ENCODE measurements around the gene LCP2.

The LCP2 gene

DNA sequence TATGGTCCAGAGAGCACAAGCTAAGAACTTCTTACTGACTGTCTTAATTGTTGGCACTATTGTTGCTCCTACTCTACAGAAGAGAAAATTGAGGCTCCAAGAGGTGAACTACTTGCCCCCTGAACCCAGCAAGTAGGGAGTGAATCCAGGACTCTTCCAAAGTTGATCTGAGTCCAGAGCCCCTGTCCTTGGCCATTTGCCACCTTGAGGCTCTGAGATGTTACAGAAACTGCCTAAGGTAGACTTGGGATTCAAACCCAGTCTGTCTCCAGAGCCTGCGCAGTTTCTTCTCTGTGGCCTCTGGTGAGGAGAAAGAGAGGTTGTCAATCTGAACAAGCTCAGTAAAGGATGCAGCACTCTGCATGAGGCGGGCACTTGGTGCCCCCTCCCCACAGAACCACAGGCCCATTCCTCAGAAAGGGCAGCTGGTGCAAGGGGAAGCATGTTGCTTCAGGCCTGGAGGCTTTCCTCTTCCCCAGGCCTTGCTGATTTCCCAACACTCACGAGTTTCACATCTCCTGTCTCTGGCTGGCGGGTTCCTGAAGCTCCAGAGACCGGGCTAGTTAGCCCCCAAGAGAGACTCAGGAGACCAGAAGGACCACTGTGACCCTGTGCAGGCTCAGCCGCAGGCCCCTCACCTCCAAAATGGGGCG, 2.9 kb upstream of the LCP2 start:
- no peak for TF ChIP-seq CTCF (IDR thresholded peaks at IDR 0.05; ENCODE audit: low read depth, low read length)
- DNase-seq (ENCODE audit: low read depth in 2 of 2) = no peak
- no peak overlapping the region for H3K4me3 ChIP-seq (replicated peaks in 1 of 2; ENCODE audit: low read depth in 2 of 2, low read length in 2 of 2)

- no peak for DNase-seq (ENCODE audit: low read depth in 2 of 2)
- H3K4me3 ChIP-seq (replicated peaks in 1 of 2; ENCODE audit: low read depth in 2 of 2, low read length in 2 of 2) = no peak overlapping the region
- TF ChIP-seq CTCF (IDR thresholded peaks at IDR 0.05; ENCODE audit: low read depth, low read length) = no peak
Observed at GRCh38 chr5:170296935-170297588, 515 bp downstream of the LCP2 start.

GRCh38 chr5:170296036-170296934, 1.3 kb downstream of the LCP2 start:
- no peak for TF ChIP-seq CTCF (IDR thresholded peaks at IDR 0.05; ENCODE audit: low read depth, low read length)
- H3K4me3 ChIP-seq (replicated peaks in 1 of 2; ENCODE audit: low read depth in 2 of 2, low read length in 2 of 2) = no peak overlapping the region

GRCh38 chr5:170294556-170294955, 3.0 kb downstream of the LCP2 start:
- no peak overlapping the region for H3K4me3 ChIP-seq (replicated peaks in 1 of 2; ENCODE audit: low read depth in 2 of 2, low read length in 2 of 2)
- DNase-seq (ENCODE audit: low read depth in 2 of 2) = no peak
- no peak for TF ChIP-seq CTCF (IDR thresholded peaks at IDR 0.05; ENCODE audit: low read depth, low read length)

More at GRCh38 chr5:170296036-170296934, 1.3 kb downstream of the LCP2 start:
- no peak for DNase-seq (ENCODE audit: low read depth in 2 of 2)

- no peak for TF ChIP-seq CTCF (IDR thresholded peaks at IDR 0.05; ENCODE audit: low read depth, low read length)
- DNase-seq (ENCODE audit: low read depth in 2 of 2) = no peak
- H3K4me3 ChIP-seq (replicated peaks in 1 of 2; ENCODE audit: low read depth in 2 of 2, low read length in 2 of 2) = no peak overlapping the region
Observed at GRCh38 chr5:170294057-170294456, 3.5 kb downstream of the LCP2 start.

GRCh38 chr5:170293273-170293672, 4.3 kb downstream of the LCP2 start:
- DNase-seq (ENCODE audit: low read depth in 2 of 2) = no peak
- no peak overlapping the region for H3K4me3 ChIP-seq (replicated peaks in 1 of 2; ENCODE audit: low read depth in 2 of 2, low read length in 2 of 2)
- no peak for TF ChIP-seq CTCF (IDR thresholded peaks at IDR 0.05; ENCODE audit: low read depth, low read length)
